Kidney epithelial cell (primary cell): ENCODE measurements around the gene OGT. TPM values are rescaled to one million over a fixed set of nuclear protein-coding genes. Genes with fewer than 3 reads are reported as not detected.
"Not testable (repeated sequence)": the region's sequence is repeated elsewhere in the genome, so short reads cannot be mapped to it uniquely, and the experiment has no call there.

ENCODE experiments used
- DNase-seq: peaks from one replicate; pipeline ENCODE4 v3.0.0-alpha.2; 2010; ENCODE audit warnings: low read depth
- H3K27me3 ChIP-seq: 2 replicates; pipeline ENCODE4 v1.6.0; 2011; ENCODE audit warnings: low read length; ENCODE audit not compliant: control insufficient read depth, insufficient read depth
- H3K36me3 ChIP-seq: 2 replicates; pipeline ENCODE4 v1.5.1; 2011; ENCODE audit warnings: low read length; ENCODE audit not compliant: control insufficient read depth, insufficient read depth
- H3K4me3 ChIP-seq: 2 replicates; pipeline ENCODE4 v1.5.1; 2011; ENCODE audit warnings: low read depth, mild to moderate bottlenecking, control low read depth, low read length
- total RNA-seq: library from RNA; depleted of rRNA; stranded (reverse); fragments of >200 nt; gene quantifications from 2 replicates; pipeline ENCODE4 v1.2.3, GENCODE V29; 2015
- TF ChIP-seq, protein P1 (sequence below): IDR thresholded peaks from 2 replicates; pipeline ENCODE4 v1.5.1; 2011; ENCODE audit warnings: mild to moderate bottlenecking, moderate library complexity, low read length, control low read depth, inconsistent platforms; ENCODE audit not compliant: insufficient read depth, poor library complexity, severe bottlenecking

Gene OGT
- total RNA-seq, 1 donor from 2014 or later, result 71.7 TPM

GRCh38 chrX:71604141-71604540 lies 71.2 kb downstream of the OGT start:
- H3K4me3 ChIP-seq, result no peak overlapping the region
- DNase-seq, result no peak
- TF ChIP-seq, protein P1, sequence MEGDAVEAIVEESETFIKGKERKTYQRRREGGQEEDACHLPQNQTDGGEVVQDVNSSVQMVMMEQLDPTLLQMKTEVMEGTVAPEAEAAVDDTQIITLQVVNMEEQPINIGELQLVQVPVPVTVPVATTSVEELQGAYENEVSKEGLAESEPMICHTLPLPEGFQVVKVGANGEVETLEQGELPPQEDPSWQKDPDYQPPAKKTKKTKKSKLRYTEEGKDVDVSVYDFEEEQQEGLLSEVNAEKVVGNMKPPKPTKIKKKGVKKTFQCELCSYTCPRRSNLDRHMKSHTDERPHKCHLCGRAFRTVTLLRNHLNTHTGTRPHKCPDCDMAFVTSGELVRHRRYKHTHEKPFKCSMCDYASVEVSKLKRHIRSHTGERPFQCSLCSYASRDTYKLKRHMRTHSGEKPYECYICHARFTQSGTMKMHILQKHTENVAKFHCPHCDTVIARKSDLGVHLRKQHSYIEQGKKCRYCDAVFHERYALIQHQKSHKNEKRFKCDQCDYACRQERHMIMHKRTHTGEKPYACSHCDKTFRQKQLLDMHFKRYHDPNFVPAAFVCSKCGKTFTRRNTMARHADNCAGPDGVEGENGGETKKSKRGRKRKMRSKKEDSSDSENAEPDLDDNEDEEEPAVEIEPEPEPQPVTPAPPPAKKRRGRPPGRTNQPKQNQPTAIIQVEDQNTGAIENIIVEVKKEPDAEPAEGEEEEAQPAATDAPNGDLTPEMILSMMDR, result no peak
- no peaks in the 10 kb centered on the region for H3K36me3 ChIP-seq
- no peaks in the 10 kb centered on the region for H3K27me3 ChIP-seq

GRCh38 chrX:71604796-71605568 lies 72.1 kb downstream of the OGT start:
- no peaks in the 10 kb centered on the region for H3K36me3 ChIP-seq
- TF ChIP-seq, protein P1, result no peak
- H3K27me3 ChIP-seq, result no peaks in the 10 kb centered on the region
- no peak overlapping the region for H3K4me3 ChIP-seq
- DNase-seq, result no peak

DNA sequence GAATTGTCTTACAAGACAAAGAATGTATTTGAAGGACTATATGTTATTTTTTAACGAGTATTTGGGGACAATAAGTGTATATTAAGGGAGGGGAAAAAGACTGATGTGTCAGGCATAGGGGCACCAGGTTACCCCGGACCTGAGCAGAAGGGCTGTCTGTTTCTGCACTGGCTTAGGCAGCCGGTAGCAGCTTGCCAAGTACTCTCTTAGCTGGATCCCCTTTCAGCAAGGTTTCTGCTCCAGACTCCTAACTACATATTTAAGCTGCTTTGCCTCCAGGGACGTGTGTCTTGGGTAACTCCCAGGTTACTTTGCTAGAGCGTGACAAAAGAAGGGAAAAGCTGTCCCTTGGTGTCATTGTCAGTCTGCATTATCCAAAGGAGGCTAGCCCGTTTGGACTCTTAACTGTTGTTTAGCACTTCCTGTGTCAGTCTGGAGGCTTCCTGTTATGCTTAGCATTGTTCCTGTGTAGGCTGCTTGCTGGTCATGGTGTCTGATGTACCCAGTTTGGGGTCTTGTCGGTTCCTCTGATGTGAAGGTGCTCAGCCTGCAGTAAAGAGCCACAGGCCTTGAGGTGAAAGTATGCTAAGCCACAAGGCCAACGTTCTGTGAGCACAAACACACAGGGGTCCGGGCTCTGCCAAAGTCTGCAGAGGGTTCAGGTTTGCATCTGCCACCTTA lies 73.8 kb downstream of the OGT start:
- Histone ChIP-seq H3K36me3 (peaks cover 1% of the 10 kb centered on the region), H3K4me3 (no peak overlapping the region)

GRCh38 chrX:71607488-71607887 lies 74.6 kb downstream of the OGT start:
- Histone ChIP-seq H3K36me3 (peaks cover 1% of the 10 kb centered on the region), H3K4me3 (no peak overlapping the region), H3K27me3 (no peaks in the 10 kb centered on the region)
- no peak for DNase-seq
- TF ChIP-seq, protein P1, result no peak

More for the DNA sequence above, 73.8 kb downstream of the OGT start:
- H3K27me3 ChIP-seq, result no peaks in the 10 kb centered on the region
- DNase-seq, result no peak
- TF ChIP-seq, protein P1, result no peak

- Histone ChIP-seq H3K27me3 (no peaks in the 10 kb centered on the region), H3K36me3 (peaks cover 1% of the 10 kb centered on the region), H3K4me3 (no peak overlapping the region)
- no peak for DNase-seq
- TF ChIP-seq, protein P1, result no peak
Measured at GRCh38 chrX:71609095-71609750, 76.3 kb downstream of the OGT start.

- H3K36me3 ChIP-seq, DNase-seq, H3K4me3 ChIP-seq, H3K27me3 ChIP-seq: not testable (repeated sequence)
Measured at GRCh38 chrX:71611736-71612135, 78.8 kb downstream of the OGT start.
